GM18507 (cell line): ENCODE data around the gene ANXA4.
A peak's percentile ranks its signal among the peaks of the same experiment; 100 is the strongest.
"Not testable (repeated sequence)": the region's sequence is repeated elsewhere in the genome, so short reads cannot be mapped to it uniquely, and the experiment has no call there.

Experiments used
- DNase-seq: peaks from one replicate; pipeline ENCODE4 v3.0.0; 2011; ENCODE audit warnings: low read depth; ENCODE audit not compliant: insufficient read length; ENCODE audit errors: extremely low spot score
- FAIRE-seq: peaks from 2 replicates; lab custom pipeline; 2011; peaks lifted over from hg19 to GRCh38; lab: Jason Lieb, UNC

Gene ANXA4

DNA sequence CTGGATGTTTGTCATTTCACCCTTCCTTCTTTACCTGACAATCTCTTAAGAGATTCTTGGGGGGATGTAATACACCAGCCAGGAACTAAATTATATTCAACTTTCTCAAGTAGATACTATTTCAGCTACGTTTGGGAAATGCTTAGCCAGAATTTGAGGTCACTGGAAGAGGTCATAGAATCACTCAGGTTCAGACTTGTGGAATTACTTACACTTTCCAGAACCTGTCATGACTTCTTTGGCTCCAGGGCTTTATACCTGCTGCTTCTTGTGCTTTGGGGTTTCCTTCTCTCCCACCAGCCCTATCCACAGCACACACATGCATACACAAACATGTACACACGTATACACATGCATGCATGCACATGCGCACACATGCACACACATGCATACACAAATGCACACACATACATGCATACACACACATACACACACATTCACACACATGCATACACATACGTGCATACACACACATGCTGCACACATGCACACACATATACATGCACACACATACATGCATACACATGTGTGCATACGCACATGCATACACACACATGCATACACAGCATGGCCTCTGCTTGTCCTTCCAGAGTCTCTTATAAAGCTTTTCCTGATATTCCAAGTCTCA lies 23.5 kb upstream of the ANXA4 start:
- FAIRE-seq (no peak), DNase-seq (no peak)

DNA sequence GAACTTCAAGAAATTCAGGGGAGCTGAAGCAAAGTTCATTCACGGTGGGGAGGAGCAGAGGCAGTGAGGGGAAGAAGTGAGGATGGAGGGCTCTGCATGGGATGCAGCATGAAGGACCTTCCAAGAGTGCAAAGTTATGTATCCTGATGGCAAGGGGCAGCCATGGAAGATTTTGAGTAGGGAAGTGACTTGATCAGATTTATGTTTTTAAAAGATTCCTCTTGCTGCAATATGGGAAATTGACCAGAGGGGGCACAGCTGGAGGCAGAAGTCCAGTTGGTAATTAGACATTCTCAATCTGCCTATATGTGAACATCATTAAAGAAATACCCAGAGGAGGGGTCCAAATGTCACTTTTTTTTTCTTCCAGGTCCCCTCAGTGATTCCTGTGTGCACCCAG lies 21.5 kb upstream of the ANXA4 start:
- FAIRE-seq: no peak
- no peak for DNase-seq

DNA sequence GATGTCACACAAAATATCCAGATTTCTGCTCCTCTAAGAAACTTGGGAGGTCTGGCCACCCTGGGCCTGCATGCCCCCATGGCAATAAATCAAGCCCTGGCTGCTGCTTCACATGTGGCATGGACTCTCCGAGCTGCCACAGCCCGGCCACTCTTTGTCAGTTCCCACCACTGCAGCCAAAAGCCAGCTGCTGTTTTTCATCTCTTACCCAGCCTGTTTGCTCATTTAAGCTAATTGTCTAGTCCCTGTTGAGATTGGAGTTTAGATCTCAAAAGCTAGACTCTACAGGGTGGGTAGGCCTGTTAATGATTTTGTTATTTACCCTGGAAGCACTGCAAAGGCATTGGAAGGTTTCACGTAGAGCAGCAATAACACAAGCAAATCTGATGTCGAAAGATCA lies 20.9 kb upstream of the ANXA4 start:
- FAIRE-seq (no peak), DNase-seq (no peak)

DNA sequence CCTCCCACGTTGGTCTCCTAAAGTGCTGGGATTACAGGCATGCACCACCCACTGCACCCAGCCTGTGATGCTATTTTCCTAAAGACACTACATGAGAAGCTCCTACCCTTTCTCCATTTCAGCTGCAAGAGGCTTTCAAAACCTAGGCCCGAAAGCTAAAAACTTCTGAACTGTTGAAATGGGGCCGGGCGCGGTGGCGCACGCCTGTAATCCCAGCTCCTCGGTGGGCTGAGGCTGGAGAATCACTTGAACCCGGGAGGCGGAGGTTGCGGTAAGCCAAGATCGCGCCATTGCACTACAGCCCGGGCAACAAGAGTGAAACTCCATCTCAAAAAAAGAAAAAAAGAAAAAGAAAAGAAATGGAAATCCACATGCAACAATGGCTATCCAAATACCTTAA lies 18.1 kb upstream of the ANXA4 start:
- no peak for DNase-seq
- no peak for FAIRE-seq

DNA sequence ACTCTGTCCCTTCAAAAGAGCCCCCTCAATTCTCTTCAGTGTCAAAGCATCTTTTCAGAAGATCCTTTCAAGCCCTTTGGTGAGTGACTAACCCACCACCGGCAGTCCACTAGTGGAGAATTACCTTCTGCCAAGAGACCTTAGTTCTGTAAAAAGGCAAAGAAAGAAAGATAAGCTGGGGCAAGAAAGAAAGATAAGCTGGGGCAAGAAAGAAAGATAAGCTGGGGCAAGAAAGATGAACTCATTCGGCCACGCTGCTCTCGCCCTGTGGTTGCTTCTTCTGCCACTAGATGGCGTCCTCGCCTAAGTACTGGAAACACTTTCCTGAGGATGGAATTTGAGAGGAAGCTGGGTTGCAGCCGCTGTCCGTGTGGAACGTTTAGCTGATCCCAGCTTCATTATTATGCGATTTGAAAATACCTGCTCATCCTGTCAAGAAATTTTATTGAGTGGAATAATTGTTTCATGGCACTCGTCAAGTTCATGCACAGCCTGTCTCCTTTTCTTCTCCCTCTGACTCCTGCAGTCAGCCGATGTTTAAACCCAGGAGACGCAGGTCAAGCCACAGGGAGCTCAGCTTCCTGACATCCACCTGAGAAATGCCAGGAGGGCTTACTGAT lies 17.3 kb upstream of the ANXA4 start:
- DNase-seq: peak; percentile 57
- peak; percentile 95 for FAIRE-seq

DNA sequence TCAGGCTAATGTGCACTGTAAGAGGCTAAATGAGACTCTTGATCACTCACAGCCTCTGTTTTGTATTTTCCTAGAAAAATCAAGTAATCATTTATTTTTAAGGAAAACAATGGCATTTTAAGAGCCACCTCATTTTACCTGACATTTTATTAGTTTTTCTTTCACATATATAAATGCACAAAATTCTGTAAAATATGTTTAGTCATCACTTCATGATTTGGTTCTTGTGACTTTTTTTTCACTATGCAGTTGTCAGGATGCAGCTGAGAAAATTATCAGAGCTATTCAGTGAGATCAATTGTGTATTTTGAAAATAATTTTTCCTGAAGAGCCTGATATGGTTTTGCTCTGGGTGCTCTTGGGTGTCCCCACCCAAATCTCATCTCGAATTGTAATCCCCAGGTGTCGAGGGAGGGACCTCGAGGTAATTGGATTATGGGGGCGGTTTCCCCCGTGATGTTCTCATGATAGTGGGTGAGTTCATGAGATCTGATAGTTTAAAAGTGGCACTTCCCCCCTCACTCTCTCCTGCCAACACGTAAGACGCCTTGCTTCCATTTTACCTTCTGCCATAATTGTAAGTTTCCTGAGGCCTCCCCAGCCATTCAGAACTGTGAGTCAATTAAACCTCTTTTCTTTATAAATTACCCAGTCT lies 16.1 kb upstream of the ANXA4 start:
- no peak for FAIRE-seq

DNA sequence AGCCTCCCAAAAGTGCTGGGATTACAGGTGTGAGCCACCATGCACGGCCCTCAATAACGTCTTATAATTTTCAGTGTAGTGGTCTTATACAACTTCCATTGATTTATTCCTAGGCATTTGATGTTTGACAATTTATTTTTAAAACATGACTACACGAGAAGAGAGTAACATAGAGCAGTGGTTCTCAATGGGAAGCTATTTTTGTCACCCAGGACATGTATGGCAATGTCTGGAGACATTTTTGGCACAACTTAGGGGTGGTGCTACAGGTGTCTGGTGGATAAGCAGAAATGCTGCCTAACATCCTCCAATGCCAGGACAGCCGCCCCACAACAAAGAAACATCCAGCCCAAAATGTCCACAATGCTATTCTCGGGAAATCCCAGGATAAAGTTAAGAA lies 12.7 kb upstream of the ANXA4 start:
- FAIRE-seq (no peak), DNase-seq (no peak)

More for the DNA sequence above, 16.1 kb upstream of the ANXA4 start:
- DNase-seq: no peak

DNA sequence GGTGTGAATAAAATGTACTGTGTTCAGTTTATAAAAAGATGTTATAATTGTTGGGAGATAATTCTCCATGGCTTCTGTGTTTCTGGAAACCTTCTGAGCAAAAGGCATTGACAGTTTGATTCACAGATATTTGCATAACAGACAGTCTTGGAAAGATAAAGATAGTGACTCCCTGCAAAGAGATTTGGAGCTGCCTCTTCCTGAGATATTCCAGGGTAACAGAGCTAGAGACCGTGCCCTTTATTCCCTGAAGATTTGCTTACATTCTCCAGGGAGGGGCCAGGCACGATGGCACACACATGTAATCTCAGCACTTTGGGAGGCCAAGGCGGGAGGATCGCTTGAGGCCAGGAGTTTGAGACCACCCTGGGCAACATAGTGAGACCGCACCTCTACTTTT lies 12.2 kb upstream of the ANXA4 start:
- DNase-seq (no peak), FAIRE-seq (no peak)

DNA sequence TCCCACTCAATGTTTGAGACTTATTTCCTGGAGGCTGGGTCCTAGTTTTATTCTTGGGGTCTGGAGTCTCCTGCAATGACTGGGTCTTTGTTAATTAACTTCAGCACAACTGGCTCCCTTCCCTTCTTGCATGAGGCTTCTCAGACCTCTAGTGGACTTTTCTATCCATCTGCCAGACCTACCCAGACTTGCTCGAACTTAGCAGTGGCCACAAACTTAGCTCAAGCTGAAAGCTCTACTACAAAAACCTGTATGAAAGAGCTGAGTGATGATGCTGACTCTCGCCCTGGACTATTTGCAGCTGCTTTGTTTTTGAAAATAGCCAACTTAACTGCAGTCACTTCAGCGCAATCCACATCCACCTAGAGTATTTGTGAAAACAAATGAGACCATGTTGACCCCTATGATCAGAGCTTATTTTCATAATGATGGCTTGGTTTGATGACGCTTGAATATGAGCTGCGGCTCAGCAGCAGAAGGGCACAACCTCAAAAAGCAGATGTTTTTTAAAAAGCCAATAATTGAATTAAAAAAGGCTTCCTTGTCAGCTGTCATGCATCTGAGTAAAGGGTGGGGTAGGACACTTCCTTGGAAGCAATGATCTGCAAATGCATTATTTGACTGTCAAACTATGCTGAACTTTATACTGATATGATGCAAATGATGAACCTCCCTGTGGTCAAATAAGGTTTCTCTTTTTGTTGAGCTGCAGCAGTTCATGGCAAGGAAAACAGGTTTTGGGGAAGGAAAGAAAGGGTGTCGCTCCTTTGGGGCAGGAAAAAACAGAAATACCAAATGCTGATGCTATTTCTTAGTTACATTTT lies 10.6 kb upstream of the ANXA4 start:
- FAIRE-seq (peak; percentile 73), DNase-seq (no peak)

DNA sequence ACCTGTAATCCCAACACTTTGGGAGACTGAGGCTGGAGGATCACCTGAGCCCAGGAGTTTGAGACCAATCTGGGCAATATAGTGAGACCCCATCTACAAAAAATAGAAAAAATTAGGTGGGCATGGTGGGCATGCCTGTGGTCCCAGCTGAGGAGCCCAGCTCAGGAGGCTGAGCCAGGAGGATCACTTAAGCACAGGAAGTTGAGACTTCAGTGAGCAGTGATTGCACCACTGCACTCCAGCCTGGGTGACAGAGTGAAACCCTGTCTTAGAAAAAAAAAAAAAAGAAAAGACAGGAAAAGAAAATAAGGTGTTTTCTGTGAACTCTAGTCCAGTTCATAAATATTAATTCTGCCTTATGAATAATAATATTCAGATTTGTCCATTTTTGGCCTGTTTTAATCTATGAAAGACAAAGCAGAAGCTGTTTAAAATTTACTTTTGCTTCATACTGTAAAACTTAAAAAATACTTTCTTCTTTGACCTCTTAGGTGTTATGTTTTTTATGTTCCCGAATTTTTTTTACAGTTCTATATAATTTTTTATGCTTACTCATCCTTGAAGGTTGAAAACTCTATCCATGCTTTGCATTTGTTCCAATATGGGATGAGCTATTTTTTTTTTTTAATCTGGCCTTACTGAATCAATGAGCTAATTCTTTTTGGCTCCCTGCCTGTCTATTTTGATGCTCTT lies 8.4 kb upstream of the ANXA4 start:
- FAIRE-seq: no peak

DNA sequence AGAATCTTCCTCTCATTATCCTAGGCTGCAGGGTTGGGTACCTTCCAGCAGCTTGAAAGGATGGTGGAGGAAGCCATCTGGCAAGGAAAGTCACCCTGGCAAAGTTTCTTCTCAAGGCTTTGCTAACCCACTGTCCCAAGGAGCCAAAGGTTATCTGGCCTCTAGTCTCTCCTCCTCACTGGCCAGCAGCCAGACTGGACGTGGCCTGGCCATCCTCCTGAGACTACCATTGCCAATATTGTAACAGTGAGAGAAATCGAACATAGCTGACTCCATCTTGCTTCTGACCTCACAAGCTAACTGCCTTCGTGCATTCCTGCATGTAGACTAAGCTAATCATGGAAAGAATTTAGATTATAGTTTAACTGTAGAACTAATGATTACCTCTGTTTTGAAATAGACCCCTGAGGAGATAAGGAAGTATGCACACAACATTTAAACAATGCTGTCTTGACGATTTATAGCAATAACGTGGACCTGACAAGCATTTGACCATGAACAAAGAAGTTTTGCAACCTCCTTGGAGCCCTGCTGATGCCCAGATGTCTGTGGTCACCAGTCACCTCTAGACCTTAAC lies 7.8 kb upstream of the ANXA4 start:
- FAIRE-seq (no peak), DNase-seq (no peak)

More for the DNA sequence above, 8.4 kb upstream of the ANXA4 start:
- no peak for DNase-seq

DNA sequence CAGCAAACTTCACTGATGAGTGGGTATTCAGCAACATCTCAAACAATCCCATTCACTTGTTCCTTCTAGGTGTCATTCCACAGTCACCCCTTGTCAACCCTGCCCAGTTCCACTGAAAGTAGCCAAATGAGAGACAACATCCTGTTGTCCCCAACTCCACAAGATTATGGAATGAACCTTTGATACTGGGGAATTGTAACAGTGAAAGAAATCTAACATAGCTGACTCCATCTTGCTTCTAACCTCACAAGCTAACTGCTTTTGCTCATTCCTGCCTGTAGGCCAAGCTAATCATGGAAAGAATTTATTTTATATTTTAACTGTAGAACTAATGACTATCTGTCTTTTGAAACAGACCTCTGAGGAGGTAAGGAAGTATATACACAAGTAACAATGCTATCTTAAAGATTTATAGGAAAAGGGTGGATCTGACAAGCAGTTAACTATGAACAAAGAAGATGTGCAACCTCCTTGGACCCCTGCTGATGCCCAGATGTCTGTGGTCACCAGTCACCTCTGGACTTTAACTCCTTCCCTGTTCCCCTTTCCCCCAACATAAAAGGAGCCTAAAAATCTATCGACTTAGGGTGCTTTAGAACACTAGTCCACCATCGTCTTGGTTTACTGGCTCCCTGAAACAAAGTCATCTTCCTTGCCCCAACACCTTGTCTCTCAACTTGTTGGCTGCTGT lies 6.9 kb upstream of the ANXA4 start:
- FAIRE-seq (no peak), DNase-seq (no peak)

DNA sequence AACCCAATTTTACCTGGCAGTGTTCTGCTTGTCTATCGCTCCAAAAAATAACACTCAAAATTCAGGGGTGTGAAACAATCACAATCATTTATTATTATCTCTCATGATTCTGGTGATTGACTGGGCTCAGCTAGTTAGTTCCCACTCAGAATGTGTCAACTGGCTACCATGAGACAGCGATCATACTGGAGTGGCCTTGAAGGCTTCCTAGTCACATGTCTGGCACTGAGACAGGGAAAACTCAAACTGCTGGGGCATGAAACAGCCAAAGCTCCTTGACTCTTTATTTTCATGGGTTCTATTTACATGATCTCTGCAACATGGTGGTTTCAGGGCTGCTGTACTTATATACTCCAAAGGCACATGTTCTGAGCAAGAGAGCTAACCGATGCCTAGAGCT lies 6.2 kb upstream of the ANXA4 start:
- no peak for FAIRE-seq
- no peak for DNase-seq

DNA sequence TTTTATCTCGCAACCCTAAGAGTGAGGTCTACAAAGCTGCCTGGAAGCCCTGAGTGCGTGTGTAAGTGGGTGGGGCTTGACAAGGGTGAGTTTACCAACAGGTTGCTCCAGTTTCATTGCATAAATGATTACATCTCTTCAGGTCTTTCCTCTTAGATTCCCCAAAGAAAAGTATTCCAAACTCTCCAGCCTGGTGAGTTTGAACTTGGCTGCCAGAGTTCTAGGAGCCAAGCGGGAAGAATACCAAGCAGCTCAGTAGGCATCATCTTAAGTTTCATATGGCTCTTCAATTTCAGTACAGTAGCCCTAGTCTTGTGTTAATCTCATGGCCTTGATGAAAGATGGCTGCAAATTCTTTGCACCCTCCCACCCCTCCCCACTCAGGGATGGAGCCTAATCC lies 3.8 kb upstream of the ANXA4 start:
- FAIRE-seq, DNase-seq: not testable (repeated sequence)

DNA sequence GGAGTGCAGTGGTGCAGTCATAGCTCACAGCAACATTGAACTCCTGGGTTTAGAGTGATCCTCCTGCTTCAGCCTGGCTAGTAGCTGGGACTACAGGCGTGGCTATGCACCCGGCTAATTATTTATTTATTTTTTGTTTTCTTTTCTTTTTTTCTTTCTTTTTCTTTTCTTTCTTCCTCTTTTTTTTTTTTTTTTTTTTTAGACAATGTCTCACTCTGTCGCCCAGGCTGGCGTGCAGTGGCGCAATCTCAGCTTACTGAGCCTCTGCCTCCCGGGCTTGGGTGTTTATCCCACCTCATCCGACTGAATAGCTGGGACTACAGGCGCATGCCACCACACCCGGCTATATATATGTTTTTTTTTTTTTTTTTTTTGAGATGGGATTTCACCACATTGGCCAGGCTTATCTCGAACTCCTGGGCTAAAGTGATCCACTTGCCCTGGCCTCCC lies 1.4 kb upstream of the ANXA4 start:
- no peak for DNase-seq
- FAIRE-seq: no peak

DNA sequence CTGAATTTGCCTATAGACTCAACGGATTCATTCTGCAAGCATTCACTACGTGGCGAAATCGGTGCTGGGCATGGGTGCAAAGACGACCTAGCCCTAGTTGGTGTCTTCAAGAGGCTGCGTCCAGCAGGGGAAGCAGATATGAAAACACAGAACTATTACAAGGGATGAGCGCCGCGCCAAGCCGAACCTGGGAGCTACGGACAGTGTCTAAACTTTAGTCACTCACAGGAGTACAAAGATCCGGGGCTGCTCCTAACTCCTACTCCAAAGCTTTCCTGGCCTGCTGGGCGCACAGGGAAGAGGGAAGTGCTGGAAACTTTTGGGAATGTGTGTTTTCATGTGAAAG lies 732 bp upstream of the ANXA4 start:
- peak; percentile 22 for DNase-seq
- peak; percentile 41 for FAIRE-seq

DNA sequence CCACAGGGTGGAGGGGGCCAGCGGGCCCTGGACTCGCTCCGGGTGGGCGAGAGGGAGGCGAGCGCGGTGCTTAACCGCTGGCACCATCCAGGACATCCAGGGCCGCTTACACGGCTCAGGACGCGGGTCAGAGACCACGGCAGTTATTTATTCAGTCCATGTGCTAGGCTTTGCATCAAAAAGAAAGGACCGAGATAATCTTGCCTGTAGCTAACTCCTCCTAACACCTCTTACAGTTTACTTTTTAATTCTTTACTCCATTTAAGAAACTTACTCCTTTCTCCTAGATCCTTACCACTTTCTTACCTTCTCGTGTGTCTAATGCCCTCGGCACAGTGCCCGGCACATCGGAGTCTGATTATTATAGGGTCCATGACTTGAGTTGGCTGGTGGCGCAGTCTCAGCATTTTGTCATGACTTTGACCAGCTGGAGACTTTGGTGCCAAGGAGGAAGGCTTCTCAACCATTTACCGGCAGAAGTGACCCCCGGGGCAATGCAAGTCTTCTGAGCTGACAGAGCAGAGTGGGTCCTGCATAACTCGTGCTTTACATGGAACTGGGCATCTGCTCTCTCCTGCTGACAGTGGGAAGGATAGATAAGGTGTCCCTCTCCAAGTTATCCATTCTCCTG lies 503 bp downstream of the ANXA4 start:
- DNase-seq: no peak
- FAIRE-seq: no peak

DNA sequence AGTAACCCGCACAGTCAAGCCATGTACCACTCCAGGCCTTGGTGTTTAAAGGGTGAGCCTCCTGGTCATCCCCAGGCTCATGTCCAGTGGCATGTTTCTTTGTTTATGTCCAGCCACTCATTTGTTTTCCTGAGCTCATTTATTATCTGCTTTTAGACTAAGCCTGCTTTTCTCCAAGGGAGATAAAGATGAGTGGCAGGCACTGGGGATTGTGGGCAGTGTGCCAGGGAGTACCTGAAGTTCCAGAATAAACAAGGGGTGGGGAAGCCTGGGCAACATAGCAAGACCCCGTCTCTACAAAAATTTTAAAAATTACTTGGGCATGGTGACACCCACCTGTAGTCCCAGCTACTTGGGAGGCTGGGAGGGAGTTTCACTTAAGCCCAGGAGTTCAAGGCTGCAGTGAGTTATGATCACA lies 1.9 kb downstream of the ANXA4 start:
- FAIRE-seq: no peak
- no peak for DNase-seq
